ENCODE results near the gene PLEK. TPM values are rescaled to one million over a fixed set of nuclear protein-coding genes. Genes with fewer than 3 reads are reported as not detected.
"Not testable (repeated sequence)": the region's sequence is repeated elsewhere in the genome, so short reads cannot be mapped to it uniquely, and the experiment has no call there.

Gene PLEK
- polyA plus RNA-seq, 10 donors, result 4.1 to 7.8 (median 6.1) TPM

GRCh38 chr2:68352651-68353391, 12.3 kb upstream of the PLEK start:
- no peak for DNase-seq

- DNase-seq, result no peak
Observed at GRCh38 chr2:68356599-68357239, 8.4 kb upstream of the PLEK start.

- peak in 1 of 3 donors; percentile 32 for DNase-seq
Observed at GRCh38 chr2:68357605-68358337, 7.3 kb upstream of the PLEK start.

- DNase-seq, result no peak
Observed at GRCh38 chr2:68359889-68360288, 5.2 kb upstream of the PLEK start.

- peak in 2 of 3 donors; percentile 51 to 60 for DNase-seq
Observed at GRCh38 chr2:68362069-68362468, 3.0 kb upstream of the PLEK start.

GRCh38 chr2:68362749-68363148, 2.3 kb upstream of the PLEK start:
- no peak for DNase-seq

GRCh38 chr2:68363721-68364120, 1.4 kb upstream of the PLEK start:
- DNase-seq, result no peak

GRCh38 chr2:68366083-68366560, 1.0 kb downstream of the PLEK start:
- DNase-seq, result peak in 1 of 3 donors; percentile 17

GRCh38 chr2:68367953-68368653, 3.0 kb downstream of the PLEK start:
- peak in 1 of 3 donors; percentile 18 for DNase-seq

- no peak for DNase-seq
Observed at GRCh38 chr2:68368654-68369336, 3.7 kb downstream of the PLEK start.

GRCh38 chr2:68369337-68369734, 4.3 kb downstream of the PLEK start:
- DNase-seq, result no peak

GRCh38 chr2:68371138-68371537, 6.1 kb downstream of the PLEK start:
- DNase-seq, result no peak

- no peak for DNase-seq
Observed at GRCh38 chr2:68371581-68371980, 6.5 kb downstream of the PLEK start.

GRCh38 chr2:68372485-68372884, 7.4 kb downstream of the PLEK start:
- no peak for DNase-seq

GRCh38 chr2:68374184-68374583, 9.1 kb downstream of the PLEK start:
- no peak for DNase-seq

GRCh38 chr2:68375582-68375981, 10.5 kb downstream of the PLEK start:
- no peak for DNase-seq

- DNase-seq, result no peak
Observed at GRCh38 chr2:68377137-68377780, 12.2 kb downstream of the PLEK start.

GRCh38 chr2:68378779-68379178, 13.7 kb downstream of the PLEK start:
- not testable (repeated sequence) for DNase-seq

GRCh38 chr2:68379184-68379708, 14.2 kb downstream of the PLEK start:
- DNase-seq, result no peak

- no peak for DNase-seq
Observed at GRCh38 chr2:68383778-68384177, 18.7 kb downstream of the PLEK start.
